ENCODE results near the gene HELB. TPM values are rescaled to one million over a fixed set of nuclear protein-coding genes. Genes with fewer than 3 reads are reported as not detected.
A peak's percentile ranks its signal among the peaks of the same experiment; 100 is the strongest.
"Not testable (repeated sequence)": the region's sequence is repeated elsewhere in the genome, so short reads cannot be mapped to it uniquely, and the experiment has no call there.

Gene HELB
- total RNA-seq, 1 donor from 2014 or later, result 4.1 TPM

DNA sequence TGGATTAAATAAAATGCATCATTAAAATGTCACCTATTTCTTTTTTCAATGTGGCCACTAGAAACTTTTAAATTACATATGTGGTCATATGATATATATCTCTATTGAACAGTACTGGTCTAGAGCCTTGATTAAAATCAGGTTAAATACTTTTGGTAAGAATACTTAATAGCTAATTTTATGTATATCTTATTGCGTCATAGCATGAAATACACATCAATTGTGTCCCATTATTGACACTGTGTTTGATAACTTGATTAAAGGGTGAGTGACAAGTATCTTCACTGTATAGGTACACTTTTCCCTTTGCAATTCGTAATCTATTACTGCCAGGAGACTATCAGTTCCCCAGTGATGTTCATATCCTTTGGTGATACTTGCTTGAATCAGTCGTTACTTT, 4.4 kb upstream of the HELB start:
- Histone ChIP-seq H3K4me2 (ENCODE audit: low read length) (no peak overlapping the region), H3K4me1 (ENCODE audit: insufficient read depth, low read length) (no peaks in the 10 kb centered on the region), H3K27me3 (ENCODE audit: insufficient read depth, low read length) (peaks cover 6% of the 10 kb centered on the region), H3K9ac (ENCODE audit: low read length) (no peak overlapping the region), H3K36me3 (ENCODE audit: insufficient read depth, low read length) (no peaks in the 10 kb centered on the region), H3K27ac (ENCODE audit: low read depth, low read length) (no peak overlapping the region), H3K4me3 (ENCODE audit: insufficient read depth, low read depth, low read length) (no peak overlapping the region), H3K79me2 (ENCODE audit: insufficient read depth, low read length) (no peaks in the 10 kb centered on the region), H4K20me1 (ENCODE audit: insufficient read depth, low read length) (no peaks in the 10 kb centered on the region), H2AFZ (ENCODE audit: low read depth, low read length) (no peak overlapping the region), H3K9me3 (ENCODE audit: insufficient read depth, low read depth, low read length) (no peaks in the 10 kb centered on the region)
- no peaks in the 10 kb centered on the region for H3K36me3 Mint-ChIP-seq (ENCODE audit: low read depth, unreplicated experiment)
- H3K4me1 Mint-ChIP-seq (ENCODE audit: low read depth, unreplicated experiment), result no peaks in the 10 kb centered on the region
- no peak for FAIRE-seq
- no peak overlapping the region for H3K27ac Mint-ChIP-seq (ENCODE audit: unreplicated experiment)
- peaks cover 3% of the 10 kb centered on the region for H3K27me3 Mint-ChIP-seq (ENCODE audit: low read depth, unreplicated experiment)
- no peak for DNase-seq (ENCODE audit: low read depth)
- no peak overlapping the region for H3K4me3 Mint-ChIP-seq (ENCODE audit: unreplicated experiment)
- peaks cover 2% of the 10 kb centered on the region for H3K9me3 Mint-ChIP-seq (ENCODE audit: unreplicated experiment)
- no peak for TF ChIP-seq CTCF (IDR thresholded peaks at IDR 0.05; ENCODE audit: insufficient read depth, low read depth, low read length)
- no peak for TF ChIP-seq EZH2 (IDR thresholded peaks at IDR 0.05; ENCODE audit: insufficient read depth, low read length)

- TF ChIP-seq EZH2 (IDR thresholded peaks at IDR 0.05; ENCODE audit: insufficient read depth, low read length) (no peak), CTCF (IDR thresholded peaks at IDR 0.05; ENCODE audit: insufficient read depth, low read depth, low read length) (no peak)
- peaks cover 7% of the 10 kb centered on the region for H3K4me1 Mint-ChIP-seq (ENCODE audit: low read depth, unreplicated experiment)
- no peaks in the 10 kb centered on the region for H3K4me1 ChIP-seq (ENCODE audit: insufficient read depth, low read length)
- H3K4me2 ChIP-seq (ENCODE audit: low read length), result peak overlapping the region; percentile 93
- H3K9me3 Mint-ChIP-seq (ENCODE audit: unreplicated experiment), result no peaks in the 10 kb centered on the region
- no peaks in the 10 kb centered on the region for H3K9me3 ChIP-seq (ENCODE audit: insufficient read depth, low read depth, low read length)
- no peaks in the 10 kb centered on the region for H3K36me3 Mint-ChIP-seq (ENCODE audit: low read depth, unreplicated experiment)
- H3K4me3 ChIP-seq (ENCODE audit: insufficient read depth, low read depth, low read length), result peak overlapping the region; percentile 89
- DNase-seq (ENCODE audit: low read depth) (no peak), FAIRE-seq (no peak)
- H3K27ac ChIP-seq (ENCODE audit: low read depth, low read length), result peak overlapping the region; percentile 49
- H3K4me3 Mint-ChIP-seq (ENCODE audit: unreplicated experiment), result peak overlapping the region; percentile 99
- peak overlapping the region; percentile 97 for H3K27ac Mint-ChIP-seq (ENCODE audit: unreplicated experiment)
- peaks cover 6% of the 10 kb centered on the region for H3K27me3 ChIP-seq (ENCODE audit: insufficient read depth, low read length)
- H3K36me3 ChIP-seq (ENCODE audit: insufficient read depth, low read length), result no peaks in the 10 kb centered on the region
- H4K20me1 ChIP-seq (ENCODE audit: insufficient read depth, low read length), result no peaks in the 10 kb centered on the region
- H3K9ac ChIP-seq (ENCODE audit: low read length), result peak overlapping the region; percentile 80
- H2AFZ ChIP-seq (ENCODE audit: low read depth, low read length), result peak overlapping the region; percentile 98
- H3K27me3 Mint-ChIP-seq (ENCODE audit: low read depth, unreplicated experiment), result peaks cover 2% of the 10 kb centered on the region
- no peaks in the 10 kb centered on the region for H3K79me2 ChIP-seq (ENCODE audit: insufficient read depth, low read length)
These were observed 505 bp downstream of the HELB start for GRCh38 chr12:66302827-66303169.

GRCh38 chr12:66303316-66303804, 1.1 kb downstream of the HELB start:
- not testable (repeated sequence) for H3K4me3 ChIP-seq (ENCODE audit: insufficient read depth, low read depth, low read length); H2AFZ ChIP-seq (ENCODE audit: low read depth, low read length); H3K36me3 Mint-ChIP-seq (ENCODE audit: low read depth, unreplicated experiment); H3K9me3 Mint-ChIP-seq (ENCODE audit: unreplicated experiment); H3K36me3 ChIP-seq (ENCODE audit: insufficient read depth, low read length); H3K27ac ChIP-seq (ENCODE audit: low read depth, low read length); DNase-seq (ENCODE audit: low read depth); H3K9me3 ChIP-seq (ENCODE audit: insufficient read depth, low read depth, low read length); H3K79me2 ChIP-seq (ENCODE audit: insufficient read depth, low read length); H3K4me1 Mint-ChIP-seq (ENCODE audit: low read depth, unreplicated experiment); H4K20me1 ChIP-seq (ENCODE audit: insufficient read depth, low read length); H3K9ac ChIP-seq (ENCODE audit: low read length); FAIRE-seq; H3K27me3 ChIP-seq (ENCODE audit: insufficient read depth, low read length); H3K27me3 Mint-ChIP-seq (ENCODE audit: low read depth, unreplicated experiment); H3K4me1 ChIP-seq (ENCODE audit: insufficient read depth, low read length)
- H3K4me2 ChIP-seq (ENCODE audit: low read length), result peak overlapping the region; percentile 93
- peak overlapping the region; percentile 99 for H3K4me3 Mint-ChIP-seq (ENCODE audit: unreplicated experiment)
- H3K27ac Mint-ChIP-seq (ENCODE audit: unreplicated experiment), result peak overlapping the region; percentile 16
